ENCODE results near the gene CLMN.

GRCh38 chr14:95183532-95184412 lies 135.9 kb downstream of the CLMN start:
- TF ChIP-seq CTCF (conservative IDR thresholded peaks at IDR 0.05; ENCODE audit: low read depth, low read length) (no peak), EZH2 (IDR thresholded peaks at IDR 0.05; ENCODE audit: borderline replicate concordance, low read depth, low read length, poor library complexity, severe bottlenecking) (no peak)
